GM18502 (cell line): ENCODE results near the gene MAN1B1.

Experiments used
- ATAC-seq: cut with Tn5 transposase; IDR thresholded peaks from one replicate; pipeline ENCODE4 v1.9.1; 2021; ENCODE audit warnings: mild to moderate bottlenecking; ENCODE audit not compliant: unreplicated experiment, poor library complexity

The MAN1B1 gene

GRCh38 chr9:137082925-137083290, 3.9 kb upstream of the MAN1B1 start:
- ATAC-seq: no peak

DNA sequence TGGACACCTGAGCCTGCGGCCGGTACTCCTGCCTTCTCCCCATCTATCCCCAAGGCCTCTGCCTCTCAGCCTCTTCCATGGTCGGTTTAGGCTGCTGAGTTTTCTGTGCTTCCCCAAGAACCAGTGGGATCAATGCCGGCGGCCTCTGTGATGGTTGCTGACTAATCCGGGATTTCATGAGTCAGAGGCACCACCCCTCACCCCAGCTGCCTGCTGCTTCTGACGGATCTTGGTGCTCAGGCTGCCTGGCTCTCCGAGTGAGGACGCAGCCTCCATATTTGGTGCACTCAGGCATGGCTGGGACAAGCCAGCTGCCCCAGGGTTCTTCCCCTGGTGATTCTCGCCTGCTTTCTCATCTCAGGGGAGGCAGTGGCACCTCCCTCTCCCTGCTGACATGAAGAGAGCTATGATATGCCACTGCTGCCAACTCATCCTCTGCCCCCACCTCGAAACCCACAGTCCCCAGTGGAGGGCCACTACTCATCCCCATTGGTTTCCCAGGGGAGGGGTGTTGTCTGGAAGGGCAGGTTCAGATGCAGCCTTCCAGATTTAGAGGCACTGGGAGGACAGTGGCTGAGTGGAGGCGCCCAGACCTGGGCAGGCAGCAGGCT, 3.3 kb upstream of the MAN1B1 start:
- ATAC-seq: no peak

DNA sequence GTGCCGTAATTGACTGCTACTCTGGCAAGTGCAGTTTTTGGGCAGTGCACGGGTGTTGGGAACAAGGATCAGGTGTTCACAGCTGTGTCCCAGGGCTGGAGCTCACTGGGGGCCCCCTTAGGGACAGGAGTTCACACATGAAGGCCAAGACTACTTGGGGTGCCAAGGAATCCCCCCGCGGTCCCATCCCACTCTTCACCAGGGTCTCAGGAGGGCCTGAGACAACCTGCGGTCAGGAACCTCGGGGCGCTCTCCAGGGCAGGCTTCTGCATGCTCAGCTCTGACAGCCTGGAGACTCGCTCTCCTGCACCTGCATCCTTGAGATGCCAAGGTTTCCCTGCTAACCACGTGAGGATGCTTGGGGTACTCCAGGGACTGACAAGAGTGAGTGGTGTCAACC, 2.3 kb upstream of the MAN1B1 start:
- no peak for ATAC-seq

GRCh38 chr9:137085920-137086530, 760 bp upstream of the MAN1B1 start:
- no peak for ATAC-seq

DNA sequence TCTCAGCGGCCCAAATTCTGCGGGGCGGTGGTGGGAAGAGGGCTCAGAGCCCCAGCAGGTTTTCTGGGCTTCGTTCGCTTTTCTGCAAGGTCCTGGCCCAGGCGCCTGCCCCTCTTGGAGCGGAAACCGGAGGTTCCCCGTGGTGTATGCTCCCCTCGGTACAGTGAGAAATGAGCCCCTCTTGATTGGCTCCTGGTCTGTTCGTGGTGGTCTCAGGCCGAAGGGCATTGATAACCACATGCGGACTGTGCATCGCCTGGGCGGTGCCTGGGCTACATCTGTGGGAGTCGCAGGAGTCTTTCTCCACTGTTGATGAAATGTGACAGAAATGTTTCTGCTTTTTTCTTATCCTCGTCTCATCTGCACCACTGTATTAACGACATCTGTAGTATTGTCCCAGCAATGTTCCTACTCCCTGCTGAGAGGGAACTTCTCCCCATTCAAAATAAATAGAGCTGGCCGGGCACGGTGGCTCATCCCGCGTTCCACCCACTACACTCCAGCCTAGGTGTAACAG, 682 bp downstream of the MAN1B1 start:
- peak; percentile 0 for ATAC-seq

DNA sequence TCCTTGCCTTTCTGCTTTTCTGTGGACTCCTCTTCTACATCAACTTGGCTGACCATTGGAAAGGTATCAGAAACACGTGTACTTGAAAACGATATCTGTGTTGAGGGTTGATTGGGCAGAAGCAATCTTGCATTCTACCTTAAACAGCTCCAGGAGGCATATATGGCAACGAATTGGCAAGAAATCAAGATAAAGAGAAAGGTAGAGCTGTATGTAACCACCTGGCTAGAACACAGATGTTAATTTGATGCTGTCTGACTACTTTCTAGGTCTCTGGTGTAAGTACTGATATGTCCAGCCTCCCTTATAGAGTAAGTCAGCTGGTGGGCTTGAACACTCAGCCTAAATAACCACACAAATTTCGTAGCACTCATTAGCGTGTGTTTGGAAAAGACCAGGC, 1.3 kb downstream of the MAN1B1 start:
- no peak for ATAC-seq

- no peak for ATAC-seq
These were observed 2.6 kb downstream of the MAN1B1 start for GRCh38 chr9:137089232-137089947.

GRCh38 chr9:137095664-137096517, 9.1 kb downstream of the MAN1B1 start:
- peak; percentile 78 for ATAC-seq

- ATAC-seq: no peak
These were observed 10.2 kb downstream of the MAN1B1 start for GRCh38 chr9:137096785-137097546.

GRCh38 chr9:137097761-137098462, 11.1 kb downstream of the MAN1B1 start:
- ATAC-seq: no peak

DNA sequence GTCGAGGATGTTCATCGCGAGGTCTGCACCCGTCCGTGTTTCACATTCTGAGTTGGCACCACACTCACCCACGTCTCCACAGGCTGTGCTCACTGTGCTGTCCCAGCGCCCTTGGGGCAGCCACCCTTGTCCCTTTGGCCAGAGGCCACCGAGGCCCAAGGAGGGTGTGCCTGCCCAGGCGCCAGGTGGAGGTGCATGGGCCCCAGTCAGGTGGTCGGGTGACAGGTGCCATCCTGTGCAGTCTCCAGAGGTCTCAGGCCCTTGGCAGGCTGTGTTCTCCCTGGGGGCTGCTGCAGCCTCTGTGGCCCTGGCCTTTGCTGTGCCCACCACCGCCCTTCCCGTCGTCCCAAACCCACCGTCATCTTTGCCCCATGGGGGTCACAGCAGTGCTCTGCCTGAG, 12.4 kb downstream of the MAN1B1 start:
- no peak for ATAC-seq

GRCh38 chr9:137103206-137103999, 16.6 kb downstream of the MAN1B1 start:
- no peak for ATAC-seq

DNA sequence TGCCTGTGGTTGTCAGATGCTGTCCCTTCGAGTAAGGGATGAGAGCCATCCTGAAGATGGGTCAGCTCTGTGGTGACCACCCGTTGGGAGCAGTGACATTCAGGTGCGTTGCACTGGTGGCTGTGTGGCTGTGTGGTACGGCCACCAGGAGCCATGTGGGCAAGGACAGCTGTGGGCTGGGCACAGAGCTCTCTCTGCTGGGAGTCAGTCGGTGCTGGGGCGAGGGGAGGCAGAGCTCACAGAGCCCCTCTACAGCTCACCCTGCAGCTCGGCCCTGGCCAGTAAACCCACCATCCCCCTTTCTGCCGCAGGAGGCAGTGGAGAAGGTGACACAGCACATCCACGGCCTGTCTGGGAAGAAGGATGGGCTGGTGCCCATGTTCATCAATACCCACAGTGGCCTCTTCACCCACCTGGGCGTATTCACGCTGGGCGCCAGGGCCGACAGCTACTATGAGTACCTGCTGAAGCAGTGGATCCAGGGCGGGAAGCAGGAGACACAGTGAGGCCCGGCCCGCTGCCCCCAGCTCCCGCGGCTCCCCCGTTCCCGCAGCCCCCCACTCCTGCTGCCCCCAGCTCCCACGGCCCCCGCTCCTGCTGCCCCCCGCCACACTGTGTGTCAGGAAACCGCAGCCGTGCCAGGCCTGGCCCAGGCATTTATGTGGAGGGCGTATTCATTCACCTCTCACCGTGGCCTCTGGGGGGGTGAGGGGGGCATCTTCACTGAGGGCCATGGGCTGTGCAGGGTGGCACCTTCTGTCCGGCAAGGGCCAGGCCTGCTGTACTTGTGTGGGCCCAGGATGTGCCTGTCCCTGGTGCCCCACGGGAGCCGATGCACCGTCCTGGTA, 19.3 kb downstream of the MAN1B1 start:
- no peak for ATAC-seq

GRCh38 chr9:137106662-137107250, 20.0 kb downstream of the MAN1B1 start:
- ATAC-seq: no peak

DNA sequence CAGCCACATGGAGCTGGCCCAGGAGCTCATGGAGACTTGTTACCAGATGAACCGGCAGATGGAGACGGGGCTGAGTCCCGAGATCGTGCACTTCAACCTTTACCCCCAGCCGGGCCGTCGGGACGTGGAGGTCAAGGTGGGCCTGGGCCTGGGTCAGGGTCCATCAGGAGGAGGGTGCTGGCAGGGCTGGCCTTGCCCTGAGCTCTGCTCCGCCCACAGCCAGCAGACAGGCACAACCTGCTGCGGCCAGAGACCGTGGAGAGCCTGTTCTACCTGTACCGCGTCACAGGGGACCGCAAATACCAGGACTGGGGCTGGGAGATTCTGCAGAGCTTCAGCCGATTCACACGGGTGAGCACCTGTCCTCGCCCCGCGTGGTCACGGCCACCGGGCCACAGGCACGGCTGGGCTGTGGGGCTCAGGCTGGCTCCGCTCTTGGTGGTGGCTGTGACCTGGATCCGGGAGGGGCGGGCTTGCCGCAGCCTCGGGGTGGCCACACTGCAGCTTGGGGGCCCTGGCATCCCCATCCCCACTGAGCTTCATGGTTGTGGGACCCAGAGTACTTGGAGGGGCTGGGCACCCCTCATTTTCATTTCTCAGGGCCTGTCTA, 20.6 kb downstream of the MAN1B1 start:
- no peak for ATAC-seq

DNA sequence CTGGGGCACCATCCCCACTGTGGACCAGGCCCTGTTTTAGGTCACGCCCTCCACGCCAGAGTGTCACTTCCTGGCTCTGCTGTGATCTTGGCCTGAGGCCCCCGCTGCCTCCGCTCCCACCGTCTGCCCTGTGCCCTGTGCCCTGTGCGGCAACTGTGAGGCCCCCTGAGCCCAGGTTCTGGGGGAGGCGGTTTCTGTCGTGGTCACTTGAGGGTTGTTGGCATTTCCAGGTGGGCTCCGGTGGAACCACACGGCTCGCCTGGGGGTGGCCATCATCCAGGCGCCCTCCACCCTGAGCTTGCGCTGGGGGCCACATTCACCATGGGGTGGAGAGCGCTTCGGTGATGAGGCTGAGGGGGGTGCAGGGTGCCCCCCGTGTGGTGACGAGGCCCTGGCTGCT, 21.2 kb downstream of the MAN1B1 start:
- no peak for ATAC-seq
